HG02571 (cell line): ENCODE measurements around the gene AP4E1.
"Not testable (repeated sequence)": the region's sequence is repeated elsewhere in the genome, so short reads cannot be mapped to it uniquely, and the experiment has no call there.

Source experiments
- ATAC-seq: cut with Tn5 transposase; IDR thresholded peaks from one replicate; pipeline ENCODE4 v1.9.1; 2021; ENCODE audit warnings: mild to moderate bottlenecking, moderate library complexity; ENCODE audit not compliant: unreplicated experiment

AP4E1 gene

GRCh38 chr15:50943638-50944037 lies 35.2 kb downstream of the AP4E1 start:
- no peak for ATAC-seq

- ATAC-seq: no peak
Observed at GRCh38 chr15:50944672-50945071, 36.2 kb downstream of the AP4E1 start.

- no peak for ATAC-seq
Observed at GRCh38 chr15:50945725-50946124, 37.2 kb downstream of the AP4E1 start.

GRCh38 chr15:50950745-50951144 lies 42.3 kb downstream of the AP4E1 start:
- ATAC-seq: not testable (repeated sequence)

GRCh38 chr15:50953302-50953701 lies 44.8 kb downstream of the AP4E1 start:
- no peak for ATAC-seq

- not testable (repeated sequence) for ATAC-seq
Observed at GRCh38 chr15:50954837-50955236, 46.4 kb downstream of the AP4E1 start.

GRCh38 chr15:50959717-50960116 lies 51.2 kb downstream of the AP4E1 start:
- ATAC-seq: no peak

GRCh38 chr15:50964075-50964474 lies 55.6 kb downstream of the AP4E1 start:
- ATAC-seq: no peak

GRCh38 chr15:50968353-50968752 lies 59.9 kb downstream of the AP4E1 start:
- ATAC-seq: no peak

- ATAC-seq: no peak
Observed at GRCh38 chr15:50970524-50970923, 62.0 kb downstream of the AP4E1 start.

- ATAC-seq: no peak
Observed at GRCh38 chr15:50971115-50971514, 62.6 kb downstream of the AP4E1 start.

- no peak for ATAC-seq
Observed at GRCh38 chr15:50971542-50971941, 63.1 kb downstream of the AP4E1 start.

- ATAC-seq: no peak
Observed at GRCh38 chr15:50973605-50974004, 65.1 kb downstream of the AP4E1 start.

GRCh38 chr15:50977162-50977561 lies 68.7 kb downstream of the AP4E1 start:
- ATAC-seq: no peak

- no peak for ATAC-seq
Observed at GRCh38 chr15:50978580-50978979, 70.1 kb downstream of the AP4E1 start.

- no peak for ATAC-seq
Observed at GRCh38 chr15:50979041-50979440, 70.6 kb downstream of the AP4E1 start.

GRCh38 chr15:50993598-50993997 lies 85.1 kb downstream of the AP4E1 start:
- ATAC-seq: no peak

GRCh38 chr15:50996641-50997040 lies 88.2 kb downstream of the AP4E1 start:
- ATAC-seq: no peak

GRCh38 chr15:50997371-50998051 lies 89.0 kb downstream of the AP4E1 start:
- ATAC-seq: no peak

GRCh38 chr15:51004103-51004551 lies 95.6 kb downstream of the AP4E1 start:
- no peak for ATAC-seq

GRCh38 chr15:51006336-51006985 lies 98.0 kb downstream of the AP4E1 start:
- no peak for ATAC-seq

- ATAC-seq: no peak
Observed at GRCh38 chr15:51007131-51007666, 98.7 kb downstream of the AP4E1 start.
